ENCODE results near the gene FBXO36. TPM values are rescaled to one million over a fixed set of nuclear protein-coding genes. Genes with fewer than 3 reads are reported as not detected.
A peak's percentile ranks its signal among the peaks of the same experiment; 100 is the strongest.

Gene FBXO36
- total and polyA plus RNA-seq, 4 donors = 0.56 to 1.3 (median 0.69) TPM

GRCh38 chr2:230052299-230052698, 130.0 kb downstream of the FBXO36 start:
- H3K4me1 ChIP-seq (ENCODE audit: control insufficient read depth in 4 of 4, insufficient read depth in 4 of 4, low read length in 3 of 4) = peaks cover 0 to 6% (median 2%) of the 10 kb centered on the region in 4 donors
- no peaks in the 10 kb centered on the region for H3K9me3 ChIP-seq (ENCODE audit: control insufficient read depth in 4 of 4, low read length in 3 of 4)
- no peak overlapping the region for H3K27ac ChIP-seq (ENCODE audit: low read depth in 1 of 2, low read length in 2 of 2)
- H3K4me3 ChIP-seq (ENCODE audit: low read depth in 1 of 3, low read length in 3 of 3) = no peak overlapping the region
- no peaks in the 10 kb centered on the region for H3K27me3 ChIP-seq (ENCODE audit: control insufficient read depth in 4 of 4, insufficient read depth in 4 of 4, low read length in 3 of 4)
- no peak overlapping the region for H3K9ac ChIP-seq (ENCODE audit: low read depth in 1 of 2, low read length in 2 of 2)
- TF ChIP-seq TAF1 (conservative IDR thresholded peaks at IDR 0.05) (no peak), SP1 (IDR thresholded peaks at IDR 0.05) (peak; percentile 35), JUND (IDR thresholded peaks at IDR 0.05) (peak; percentile 92 to 98), NR2F2 (IDR thresholded peaks at IDR 0.05) (peak; percentile 67), EGR1 (IDR thresholded peaks at IDR 0.05; ENCODE audit: low read depth in 2 of 2) (peak in 1 of 2 donors; percentile 85), YY1 (IDR thresholded peaks at IDR 0.05) (no peak), RXRA (IDR thresholded peaks at IDR 0.05) (peak; percentile 34 to 55), MAX (IDR thresholded peaks at IDR 0.05) (no peak), FOXA1 (IDR thresholded peaks at IDR 0.05) (no peak), GABPA (IDR thresholded peaks at IDR 0.05 in 1 of 2, conservative IDR thresholded peaks at IDR 0.05 in 1 of 2) (no peak), ATF3 (IDR thresholded peaks at IDR 0.05) (peak; percentile 59), REST (IDR thresholded peaks at IDR 0.05) (peak; percentile 32), HNF4G (IDR thresholded peaks at IDR 0.05) (no peak), ZBTB33 (IDR thresholded peaks at IDR 0.05) (no peak), RAD21 (IDR thresholded peaks at IDR 0.05) (no peak), CTCF (IDR thresholded peaks at IDR 0.05; ENCODE audit: low read depth, low read length, missing input control) (no peak), FOXA2 (IDR thresholded peaks at IDR 0.05) (no peak), HNF4A (conservative IDR thresholded peaks at IDR 0.05) (peak; percentile 53 to 79)
- DNase-seq (ENCODE audit: low spot score) = no peak
- no peaks in the 10 kb centered on the region for H3K36me3 ChIP-seq (ENCODE audit: control insufficient read depth in 4 of 4, insufficient read depth in 3 of 4, low read depth in 1 of 4, low read length in 3 of 4)
- WGBS = 43% methylated on average over 2 of the region's 2 CpGs
